A673 (cell line): ENCODE data around the gene TM2D3.

Experiments used
- CTCF ChIP-seq: fragments of 300-800, 200-600 bp; sonication (generic); conservative IDR thresholded peaks from 2 replicates; pipeline ENCODE4 v1.5.1; 2017; ENCODE audit warnings: low read depth, mild to moderate bottlenecking, antibody characterized with exemption, low read length, moderate library complexity, mixed read lengths
- EZH2 ChIP-seq: fragments of 200-600 bp; sonication (generic); IDR thresholded peaks from 2 replicates; pipeline ENCODE4 v1.6.1; 2017; ENCODE audit warnings: borderline replicate concordance, low read depth, mild to moderate bottlenecking, mixed read lengths, antibody characterized with exemption, low read length; ENCODE audit not compliant: poor library complexity, severe bottlenecking

GRCh38 chr15:101651554-101652097 is 555 bp downstream of the TM2D3 start:
- no peak for TF ChIP-seq CTCF
- no peak for TF ChIP-seq EZH2
